ENCODE results near the gene TNRC6B.

GRCh38 chr22:40310081-40310767 is 132.5 kb downstream of the TNRC6B start:
- TF ChIP-seq CTCF (IDR thresholded peaks at IDR 0.05), result no peak
- TF ChIP-seq EZH2 (IDR thresholded peaks at IDR 0.05), result no peak
- TF ChIP-seq EZH2phosphoT487 (IDR thresholded peaks at IDR 0.05), result no peak

Data from neural progenitor cell (in vitro differentiated cells).